Erythroblast (primary cell): ENCODE measurements around the gene PLCB4.

ENCODE experiments used
- GATA1 ChIP-seq: IDR thresholded peaks from 2 replicates; pipeline ENCODE4 v1.6.1; 2011; ENCODE audit warnings: low read depth, mild to moderate bottlenecking, control low read depth, low read length, moderate library complexity
- POLR2A ChIP-seq: IDR thresholded peaks from 2 replicates; pipeline ENCODE4 v1.6.1; 2011; ENCODE audit warnings: mild to moderate bottlenecking, low read length

GRCh38 chr20:9508240-9508661, 439.4 kb downstream of the PLCB4 start:
- no peak for TF ChIP-seq POLR2A
- no peak for TF ChIP-seq GATA1
